GM21619 (cell line): Measurements from ENCODE around the gene TBRG4.
"Not testable (repeated sequence)": the region's sequence is repeated elsewhere in the genome, so short reads cannot be mapped to it uniquely, and the experiment has no call there.

ENCODE experiments used
- ATAC-seq: cut with Tn5 transposase; IDR thresholded peaks from one replicate; pipeline ENCODE4 v1.9.1; 2021; ENCODE audit not compliant: unreplicated experiment

TBRG4 gene

DNA sequence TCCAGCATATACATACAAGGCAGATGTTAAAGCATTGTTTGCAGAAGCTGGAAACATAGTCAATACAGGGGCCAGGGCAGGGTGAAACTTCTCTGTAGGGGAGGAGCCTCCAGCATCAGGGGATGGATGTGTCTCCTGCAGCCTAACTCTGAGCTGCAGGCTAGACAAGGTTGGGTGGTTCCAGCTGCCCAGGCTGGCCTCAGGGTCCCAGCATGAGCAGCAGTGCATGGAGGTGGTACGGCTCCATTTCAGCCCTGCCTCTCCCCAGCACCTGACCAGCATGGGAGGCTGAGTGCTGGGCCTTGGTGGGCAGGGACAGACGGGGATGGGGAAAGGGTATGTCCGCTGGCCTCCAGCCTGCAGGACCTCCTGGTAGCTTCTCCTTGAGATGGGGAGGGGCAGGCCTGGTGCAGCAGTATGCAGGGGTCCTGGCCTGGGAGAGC lies 7.4 kb upstream of the TBRG4 start:
- ATAC-seq = no peak

GRCh38 chr7:45118292-45118691 lies 6.8 kb upstream of the TBRG4 start:
- no peak for ATAC-seq

DNA sequence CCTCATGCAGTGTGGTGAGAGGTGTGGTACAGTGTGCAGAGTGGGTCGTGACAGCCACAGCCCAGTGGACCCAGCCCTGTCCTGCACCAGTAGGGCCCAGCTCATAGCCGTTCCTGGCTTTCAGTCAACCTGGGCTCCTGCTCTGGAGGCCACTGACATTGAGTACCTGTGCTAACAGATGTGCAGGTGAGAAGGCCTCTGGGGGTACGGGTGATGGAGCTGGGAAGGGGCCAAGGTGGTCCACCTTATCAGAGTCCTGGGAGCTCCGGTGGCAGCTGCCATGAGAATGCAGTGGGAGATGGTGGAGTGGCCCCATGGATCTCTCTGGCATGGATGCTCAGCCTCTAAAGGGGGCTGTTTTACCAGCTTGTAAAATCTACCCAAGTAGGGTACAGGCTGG lies 6.1 kb upstream of the TBRG4 start:
- no peak for ATAC-seq

GRCh38 chr7:45116048-45116447 lies 4.6 kb upstream of the TBRG4 start:
- no peak for ATAC-seq

GRCh38 chr7:45114926-45115325 lies 3.4 kb upstream of the TBRG4 start:
- ATAC-seq = no peak

DNA sequence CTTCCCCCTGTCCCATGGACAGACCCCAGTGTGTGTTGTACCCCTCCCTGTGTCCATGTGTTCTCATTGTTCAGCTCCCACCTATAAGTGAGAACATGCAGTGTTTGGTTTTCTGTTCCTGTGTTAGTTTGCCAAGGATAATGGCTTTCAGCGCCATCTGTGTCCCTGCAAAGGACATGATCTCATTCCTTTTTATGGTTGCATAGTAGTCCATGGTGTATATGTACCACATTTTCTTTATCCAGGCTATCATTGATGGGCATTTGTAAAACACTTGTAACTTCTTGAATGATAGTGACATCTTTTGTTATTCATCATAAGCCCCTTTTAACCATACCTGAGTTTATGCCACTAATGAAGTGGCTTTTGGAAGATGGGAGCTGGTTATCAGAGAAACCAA lies 2.8 kb upstream of the TBRG4 start:
- ATAC-seq = not testable (repeated sequence)

GRCh38 chr7:45112648-45113047 lies 1.2 kb upstream of the TBRG4 start:
- ATAC-seq = no peak

DNA sequence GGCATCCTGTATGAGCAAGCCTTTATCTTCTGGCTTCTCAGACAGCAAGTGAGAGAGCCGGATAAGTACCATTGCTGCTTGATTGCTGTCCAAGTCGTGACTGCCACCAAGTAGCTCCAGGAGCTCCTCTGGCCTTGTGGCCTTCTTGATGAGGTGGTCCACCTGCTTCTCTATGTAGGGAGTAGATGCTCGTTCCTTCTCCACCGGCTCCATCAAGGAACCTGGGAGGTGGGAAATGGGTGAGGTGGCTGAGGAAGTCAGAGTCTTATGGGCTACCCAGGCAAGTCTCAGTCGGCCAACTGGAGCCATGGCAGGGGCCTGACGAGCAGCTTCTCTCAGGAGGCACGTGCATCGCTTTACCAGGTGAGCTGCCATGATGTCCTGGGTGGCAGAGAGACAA lies 2.6 kb downstream of the TBRG4 start:
- no peak for ATAC-seq

DNA sequence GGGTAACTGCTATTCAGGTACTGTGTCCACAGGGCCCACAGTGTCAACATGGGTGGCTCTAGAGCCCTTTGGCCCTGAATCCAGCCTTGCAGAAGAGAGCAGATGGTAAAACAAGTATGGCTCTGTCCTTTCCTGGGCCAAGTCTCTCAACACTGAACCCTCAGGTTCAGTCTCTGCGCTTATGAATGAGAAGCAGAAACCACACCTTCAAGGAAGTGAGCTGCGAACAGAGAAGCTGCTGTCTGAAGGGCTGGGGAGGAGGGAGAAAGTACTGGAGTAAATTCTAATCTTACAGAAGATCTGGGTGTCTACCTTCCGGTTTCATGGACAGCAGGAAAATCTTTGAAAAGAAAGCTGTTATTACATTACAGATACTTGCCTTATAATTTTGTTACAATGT lies 4.1 kb downstream of the TBRG4 start:
- no peak for ATAC-seq

GRCh38 chr7:45106820-45107219 lies 4.7 kb downstream of the TBRG4 start:
- ATAC-seq = no peak

DNA sequence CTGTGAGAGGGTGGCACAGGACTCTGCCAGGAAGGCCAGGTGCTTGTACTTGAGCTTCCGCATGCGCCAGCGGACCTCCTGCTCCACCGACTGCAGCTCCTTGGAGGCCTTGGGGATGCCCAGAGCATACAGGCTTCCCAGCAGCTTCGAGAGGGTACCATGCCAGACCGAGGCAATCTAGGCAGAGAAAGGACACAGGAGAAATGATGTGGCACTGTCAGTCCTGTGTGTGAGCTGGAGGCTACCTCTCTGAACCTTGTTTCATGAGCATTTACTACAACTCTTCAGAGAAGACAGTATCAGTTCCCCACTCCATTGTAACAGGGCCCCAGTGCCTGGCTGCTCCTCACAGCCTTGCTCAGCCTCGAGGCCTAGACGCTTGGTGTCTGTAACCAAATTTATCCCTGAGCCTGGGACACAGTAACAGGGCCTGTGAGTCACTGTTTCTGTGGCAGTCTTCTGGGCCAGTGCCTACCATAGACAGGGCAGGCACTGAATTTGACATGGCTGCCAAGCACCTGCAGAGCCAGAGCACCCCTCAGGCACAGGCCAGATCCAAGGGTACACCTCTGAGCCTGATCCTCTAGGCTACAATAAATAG lies 5.8 kb downstream of the TBRG4 start:
- no peak for ATAC-seq

DNA sequence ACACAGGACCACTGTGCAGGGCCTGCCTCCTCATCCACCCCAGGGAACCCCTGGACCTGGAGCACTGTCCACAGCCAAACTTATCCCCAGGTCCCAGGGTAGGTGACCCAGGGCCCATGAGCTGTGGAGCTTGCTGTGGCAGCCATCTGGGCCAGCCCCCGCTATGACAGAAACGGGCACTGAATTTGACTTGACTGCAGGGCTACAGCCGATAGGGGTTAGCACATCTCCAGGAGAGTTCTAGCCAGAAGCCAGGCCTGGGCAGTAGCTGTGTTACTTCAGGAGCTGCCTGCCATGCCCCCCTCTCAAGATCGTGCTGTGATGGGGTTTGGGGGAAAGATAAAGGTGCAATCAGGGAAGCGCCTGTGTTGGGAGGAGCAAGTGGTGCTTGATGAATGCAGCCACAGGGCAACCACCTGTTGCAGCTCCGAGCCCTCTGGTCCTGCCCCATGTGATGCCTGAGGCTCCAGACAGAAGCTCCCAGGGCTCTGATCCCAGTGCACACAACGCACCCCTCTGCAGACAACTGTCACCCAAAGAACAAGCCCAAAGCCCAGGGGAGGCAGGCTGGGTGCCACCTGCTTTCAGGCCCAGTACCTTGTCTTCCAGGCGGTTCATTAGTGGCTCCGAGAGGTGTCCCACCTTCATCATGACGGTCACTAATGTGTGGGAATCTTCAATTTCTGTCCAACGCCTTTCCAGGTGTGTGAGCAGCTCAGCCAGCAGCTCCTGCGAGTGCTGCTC lies 6.5 kb downstream of the TBRG4 start:
- ATAC-seq = no peak

DNA sequence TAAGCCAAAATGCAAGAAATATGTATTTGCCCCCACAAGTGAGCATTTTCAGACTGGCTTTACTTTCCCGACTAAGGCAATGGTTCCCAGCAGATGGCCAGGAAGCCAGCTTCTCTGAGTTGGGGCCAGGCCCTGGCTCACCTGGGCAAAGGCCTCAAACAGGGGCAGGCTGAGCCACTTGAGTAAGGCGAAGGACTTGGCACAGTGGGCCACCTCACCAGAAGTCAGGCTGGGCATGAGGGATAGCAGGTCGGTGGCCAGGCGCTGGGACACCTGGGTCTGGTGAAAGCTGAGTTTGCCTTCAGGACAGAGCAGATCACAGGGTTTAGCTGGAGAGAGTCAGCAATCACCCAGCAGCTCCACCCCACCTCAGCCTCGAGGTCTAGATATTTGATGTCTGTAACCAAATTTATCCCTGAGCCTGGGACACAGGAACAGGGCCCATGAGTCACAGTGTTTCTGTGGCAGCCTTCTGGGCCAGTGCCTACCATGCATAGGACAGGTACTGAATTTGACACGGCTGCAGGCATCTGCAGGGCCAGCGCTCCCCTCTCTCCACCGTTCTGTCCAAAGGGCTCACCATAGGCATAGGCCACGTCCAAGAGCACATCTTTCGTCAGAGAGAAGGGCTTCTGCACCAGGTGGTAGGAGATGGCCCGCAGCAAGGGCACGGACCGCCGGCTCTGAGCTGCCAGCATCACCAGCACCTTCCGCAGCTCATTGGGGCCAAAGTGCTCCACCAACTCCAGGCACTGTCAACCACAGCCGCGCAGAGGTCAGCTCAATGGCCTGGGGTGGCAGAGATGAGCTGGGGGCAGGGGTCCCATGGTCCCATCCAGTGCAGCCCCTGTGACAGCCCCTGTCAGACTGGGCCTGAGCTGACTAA lies 7.3 kb downstream of the TBRG4 start:
- no peak for ATAC-seq

DNA sequence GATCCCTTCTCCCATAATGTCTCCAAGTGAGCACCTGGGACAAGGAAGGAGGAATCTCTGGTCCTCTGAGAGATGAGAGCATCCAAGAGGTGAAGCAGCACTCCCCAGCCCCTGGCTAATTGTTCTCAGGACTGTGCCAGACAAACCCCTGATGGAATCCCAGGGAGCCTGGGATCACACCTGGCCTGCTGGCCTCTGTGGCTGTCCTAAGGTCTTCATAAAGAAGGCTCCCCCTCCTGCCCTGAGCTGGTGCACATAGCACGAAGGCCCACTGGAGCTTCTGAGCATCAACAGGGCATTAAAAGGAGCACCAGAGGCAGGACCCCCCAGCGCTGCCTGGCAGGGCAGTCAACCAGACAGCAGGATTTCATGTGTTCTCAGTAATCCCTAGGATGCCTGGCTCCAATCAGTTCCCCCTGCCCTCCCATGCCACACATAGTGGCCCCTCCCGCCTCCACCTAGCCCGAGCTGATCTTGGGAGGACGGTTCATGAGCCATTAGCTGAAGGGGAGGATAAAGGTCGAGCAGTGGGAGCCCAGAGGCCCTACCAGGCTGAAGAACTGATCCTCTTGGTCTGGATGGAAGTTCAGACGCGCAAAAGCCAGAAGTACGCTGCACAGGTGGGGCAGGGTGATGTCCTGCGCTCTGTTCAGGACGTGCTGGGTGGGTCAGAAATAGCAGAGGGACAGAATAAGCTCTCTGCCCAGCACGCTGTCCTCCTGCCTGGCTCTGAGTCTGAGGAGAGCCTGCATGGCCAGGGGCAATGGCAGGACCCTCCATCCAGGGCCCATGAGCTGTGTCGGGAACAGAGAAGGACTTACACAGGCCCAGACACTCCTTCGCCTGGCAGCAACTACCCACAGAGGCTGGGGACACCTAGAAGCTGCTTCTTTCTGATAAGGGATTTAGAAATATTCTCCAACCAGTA lies 8.4 kb downstream of the TBRG4 start:
- no peak for ATAC-seq

GRCh38 chr7:45101748-45102147 lies 9.7 kb downstream of the TBRG4 start:
- no peak for ATAC-seq

- ATAC-seq = no peak
Measured at GRCh38 chr7:45100761-45101480, 10.6 kb downstream of the TBRG4 start.

- ATAC-seq = no peak
Measured at GRCh38 chr7:45099891-45100760, 11.4 kb downstream of the TBRG4 start.

DNA sequence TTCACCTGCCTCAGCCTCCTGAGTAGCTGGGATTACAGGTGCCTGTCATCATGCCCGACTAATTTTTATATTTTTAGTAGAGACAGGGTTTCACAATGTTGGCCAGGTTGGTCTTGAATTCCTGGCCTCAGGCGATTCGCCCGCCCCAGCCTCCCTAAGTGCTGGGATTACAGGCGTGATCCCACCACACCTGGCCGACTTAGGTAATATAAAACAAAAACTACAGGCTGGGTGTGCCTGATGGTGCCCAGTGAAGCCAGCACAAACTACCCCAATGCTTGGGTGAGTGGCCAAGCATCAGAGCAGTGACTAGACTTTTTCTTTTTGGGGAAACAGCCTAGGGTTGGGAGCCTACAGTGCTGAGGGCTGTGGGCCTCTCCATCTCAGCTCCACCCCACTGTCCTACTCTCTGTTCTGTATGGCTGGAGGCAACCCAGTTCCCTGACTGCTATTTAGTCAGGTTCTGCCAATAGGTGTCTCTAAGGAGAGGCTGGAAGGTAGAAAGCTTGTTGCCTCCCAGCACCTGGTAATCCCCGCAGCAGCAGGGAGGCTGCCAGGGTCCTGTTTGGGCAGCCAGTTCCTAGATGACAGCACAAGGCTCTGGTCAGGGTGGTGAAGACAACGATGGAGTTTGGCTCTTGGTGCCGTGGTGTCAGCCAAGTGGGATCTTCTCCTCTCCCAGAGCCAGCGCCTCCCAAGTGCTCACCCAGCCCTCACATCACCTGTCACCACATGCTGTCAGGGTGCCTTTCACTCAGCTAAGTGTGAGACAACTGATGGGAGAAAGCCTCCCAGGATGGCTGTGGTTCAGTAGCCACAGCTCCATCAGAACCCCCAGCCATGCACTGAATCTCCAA lies 12.3 kb downstream of the TBRG4 start:
- ATAC-seq = no peak
